HG02885 (cell line): ENCODE data around the gene PXYLP1.
A peak's percentile ranks its signal among the peaks of the same experiment; 100 is the strongest.

ENCODE experiments used
- ATAC-seq: cut with Tn5 transposase; IDR thresholded peaks from one replicate; pipeline ENCODE4 v1.9.1; 2021; ENCODE audit warnings: mild to moderate bottlenecking; ENCODE audit not compliant: unreplicated experiment, poor library complexity

The PXYLP1 gene

GRCh38 chr3:141268306-141268705, 36.7 kb downstream of the PXYLP1 start:
- ATAC-seq, result no peak

GRCh38 chr3:141268791-141269190, 37.2 kb downstream of the PXYLP1 start:
- no peak for ATAC-seq

GRCh38 chr3:141269961-141270360, 38.3 kb downstream of the PXYLP1 start:
- ATAC-seq, result no peak

- ATAC-seq, result no peak
Measured at GRCh38 chr3:141271279-141272030, 39.8 kb downstream of the PXYLP1 start.

GRCh38 chr3:141272906-141273662, 41.5 kb downstream of the PXYLP1 start:
- no peak for ATAC-seq

GRCh38 chr3:141273700-141274410, 42.2 kb downstream of the PXYLP1 start:
- ATAC-seq, result no peak

GRCh38 chr3:141274411-141275031, 42.9 kb downstream of the PXYLP1 start:
- ATAC-seq, result no peak

GRCh38 chr3:141275032-141275422, 43.4 kb downstream of the PXYLP1 start:
- no peak for ATAC-seq

GRCh38 chr3:141275511-141275910, 43.9 kb downstream of the PXYLP1 start:
- no peak for ATAC-seq

GRCh38 chr3:141275973-141276372, 44.3 kb downstream of the PXYLP1 start:
- no peak for ATAC-seq

- ATAC-seq, result no peak
Measured at GRCh38 chr3:141276398-141276797, 44.8 kb downstream of the PXYLP1 start.

GRCh38 chr3:141277451-141277850, 45.8 kb downstream of the PXYLP1 start:
- no peak for ATAC-seq

GRCh38 chr3:141278196-141279076, 46.8 kb downstream of the PXYLP1 start:
- ATAC-seq, result no peak

- ATAC-seq, result peak; percentile 74
Measured at GRCh38 chr3:141279077-141279967, 47.7 kb downstream of the PXYLP1 start.

- ATAC-seq, result no peak
Measured at GRCh38 chr3:141280086-141280485, 48.5 kb downstream of the PXYLP1 start.

GRCh38 chr3:141280690-141281089, 49.1 kb downstream of the PXYLP1 start:
- no peak for ATAC-seq

- no peak for ATAC-seq
Measured at GRCh38 chr3:141285570-141285969, 53.9 kb downstream of the PXYLP1 start.

GRCh38 chr3:141286856-141287255, 55.2 kb downstream of the PXYLP1 start:
- peak; percentile 52 for ATAC-seq

- ATAC-seq, result peak; percentile 26
Measured at GRCh38 chr3:141287326-141287725, 55.7 kb downstream of the PXYLP1 start.
